HepG2 (cell line): Measurements from ENCODE around the gene PPP6R2. TPM values are rescaled to one million over a fixed set of nuclear protein-coding genes. Genes with fewer than 3 reads are reported as not detected.
A peak's percentile ranks its signal among the peaks of the same experiment; 100 is the strongest.

ENCODE experiments used
- ATAC-seq: fragments of 200-7000 bp; cut with Tn5 transposase; 3 replicates; pipeline ENCODE4 v1.9.1; 2020; ENCODE audit warnings: mild to moderate bottlenecking, moderate library complexity
- BruUV-seq: library from RNA; stranded (reverse); fragments of 400-500 nt; replicated peaks from 2 replicates; lab custom pipeline; 2021; lab: Mats Ljungman, UMichigan
- CTCF ChIA-PET: fragments of 300-600 bp; formaldehyde crosslinking; extraction: SDS; loops from one replicate; lab custom pipeline; 2021; ENCODE audit warnings: low total read pairs, inconsistent platforms, low intra/inter-chr PET ratio; lab: Yijun Ruan, JAX
- POLR2A ChIA-PET: fragments of 350-600 bp; sonication (Branson Sonifier 250); formaldehyde crosslinking; loops from one replicate; lab custom pipeline; 2020; ENCODE audit warnings: antibody characterized with exemption, inconsistent platforms; lab: Yijun Ruan, JAX
- DNase-seq: peaks from one replicate; pipeline ENCODE4 v3.0.0-alpha.2; 2015; ENCODE audit warnings: low spot score
- FAIRE-seq: peaks from 3 replicates; lab custom pipeline; 2011; peaks lifted over from hg19 to GRCh38; lab: Jason Lieb, UNC
- H2AFZ ChIP-seq: one replicate; pipeline ENCODE4 v1.6.1; 2011; ENCODE audit warnings: low read length, inconsistent platforms
- H3K27ac ChIP-seq: fragments of 300-600 bp; 3 replicates; pipeline ENCODE4 v1.8.0; 2011; ENCODE audit warnings: mixed run types, mild to moderate bottlenecking, mixed read lengths, low read length, inconsistent platforms; ENCODE audit not compliant: insufficient read depth; ENCODE audit errors: extremely low read length
- H3K27me3 ChIP-seq, 2 experiments: fragments of 200-600 bp in 1 of 2; 2 replicates in 1 of 2; 3 replicates in 1 of 2; pipeline versions ENCODE4 v1.6.0 to v1.8.0; 2011; ENCODE audit warnings: low read length in 2 of 2, mild to moderate bottlenecking in 2 of 2, moderate library complexity in 2 of 2, inconsistent platforms in 1 of 2; ENCODE audit not compliant: insufficient read depth in 2 of 2, control insufficient read depth in 1 of 2
- H3K36me3 ChIP-seq, 2 experiments: fragments of 200-600 bp in 1 of 2; replicated peaks in 1 of 2; 2 replicates in 1 of 2; 3 replicates in 1 of 2; pipeline versions ENCODE4 v1.5.1 to v1.8.0; 2011; ENCODE audit warnings: low read length in 2 of 2, inconsistent platforms in 1 of 2; ENCODE audit not compliant: insufficient read depth in 2 of 2, control insufficient read depth in 1 of 2
- H3K4me1 ChIP-seq: 2 replicates; pipeline ENCODE4 v1.5.1; 2012; ENCODE audit warnings: low read length, inconsistent platforms; ENCODE audit not compliant: insufficient read depth
- H3K4me2 ChIP-seq: 2 replicates; pipeline ENCODE4 v1.6.0; 2011; ENCODE audit warnings: low read depth, low read length, inconsistent platforms
- H3K4me3 ChIP-seq, 3 experiments: fragments of 200-600 bp in 1 of 3; sonication (generic), shearing (Covaris generic) in 1 of 3; replicated peaks in 1 of 3; 2 replicates each; pipeline ENCODE4 v1.5.1; 2011 to 2016; ENCODE audit warnings: low read length in 3 of 3, inconsistent platforms in 2 of 3, low read depth in 2 of 3, mild to moderate bottlenecking in 2 of 3, control low read depth in 1 of 3, mixed read lengths in 1 of 3; ENCODE audit not compliant: insufficient read depth in 1 of 3
- H3K79me2 ChIP-seq: one replicate; pipeline ENCODE4 v1.6.1; 2011; ENCODE audit warnings: low read length, inconsistent platforms; ENCODE audit not compliant: insufficient read depth
- H3K9ac ChIP-seq: 2 replicates; pipeline ENCODE4 v1.6.0; 2011; ENCODE audit warnings: mild to moderate bottlenecking, low read depth, low read length, inconsistent platforms; ENCODE audit not compliant: insufficient read depth
- H3K9me3 ChIP-seq: 2 replicates; pipeline ENCODE4 v1.5.1; 2012; ENCODE audit warnings: mild to moderate bottlenecking, low read length
- H4K20me1 ChIP-seq: 2 replicates; pipeline ENCODE4 v1.6.0; 2011; ENCODE audit warnings: inconsistent platforms, mild to moderate bottlenecking, low read length, moderate library complexity; ENCODE audit not compliant: insufficient read depth
- DNMT3B ChIP-seq: conservative IDR thresholded peaks from 2 replicates; pipeline ENCODE4 v1.6.1; 2016; ENCODE audit warnings: missing biosample characterization, control low read depth
- HES4 ChIP-seq: sonication (generic); formaldehyde crosslinking; IDR thresholded peaks from 2 replicates; pipeline ENCODE4 v1.9.0; 2021; ENCODE audit warnings: mild to moderate bottlenecking, missing genetic modification reagents, borderline replicate concordance
- SALL1 ChIP-seq: sonication (generic); formaldehyde crosslinking; IDR thresholded peaks from 2 replicates; pipeline ENCODE4 v1.8.0; 2022; ENCODE audit warnings: mild to moderate bottlenecking, missing genetic modification reagents
- SMARCC2 ChIP-seq: fragments of 450-650 bp; IDR thresholded peaks from 2 replicates; pipeline ENCODE4 v1.6.1; 2017; ENCODE audit warnings: antibody characterized with exemption, mild to moderate bottlenecking
- SP5 ChIP-seq: IDR thresholded peaks from 2 replicates; pipeline ENCODE4 v1.6.1; 2016; ENCODE audit warnings: low read depth, borderline replicate concordance
- SRY ChIP-seq: sonication (generic); formaldehyde crosslinking; IDR thresholded peaks from 2 replicates; pipeline ENCODE4 v1.8.0; 2022; ENCODE audit warnings: mild to moderate bottlenecking, missing genetic modification reagents
- TAF15 ChIP-seq: fragments of 200-400 bp; formaldehyde crosslinking; IDR thresholded peaks from one replicate; pipeline ENCODE4 v1.6.1; 2018; ENCODE audit warnings: mild to moderate bottlenecking, low read depth, low read length; ENCODE audit not compliant: poor library complexity, severe bottlenecking
- TARDBP ChIP-seq: sonication (generic); formaldehyde crosslinking; IDR thresholded peaks from 2 replicates; pipeline ENCODE4 v1.8.0; 2022; ENCODE audit warnings: mild to moderate bottlenecking, missing genetic modification reagents
- ZNF343 ChIP-seq: sonication (generic); formaldehyde crosslinking; IDR thresholded peaks from 2 replicates; pipeline ENCODE4 v1.4.0; 2020; ENCODE audit warnings: mild to moderate bottlenecking, missing genetic modification reagents
- ZNF468 ChIP-seq: sonication (generic); formaldehyde crosslinking; IDR thresholded peaks from 2 replicates; pipeline ENCODE4 v1.8.0; 2022; ENCODE audit warnings: mild to moderate bottlenecking, moderate library complexity, missing genetic modification reagents
- WGBS: methylation state at CpG from one replicate; pipeline ENCODE4 v1.1.6; 2017; ENCODE audit warnings: low lambda C conversion rate; 5-methylcytosine and 5-hydroxymethylcytosine counted together
- in situ Hi-C: cut with HindIII; loops from 2 replicates; pipeline ENCODE4 v1.10.0; 2017; ENCODE audit warnings: low pct_unique_long_range_greater_than_20kb; ENCODE audit not compliant: extremely low pct_ligation_motif_present
- intact Hi-C: fragments of 100-400 bp; cut with micrococcal nuclease; formaldehyde crosslinking; loops from one replicate; pipeline ENCODE4 v1.10.0; 2022; ENCODE audit not compliant: unreplicated experiment
- polyA plus RNA-seq, 8 experiments: library from polyadenylated mRNA; depleted of rRNA in 3 of 8; stranded (reverse) in 7 of 8; unstranded in 1 of 8; fragments of >200 nt; fragmentation: Illumina TruSeq in 4 of 8; extraction: Trizol in 4 of 8; gene quantifications; 2 replicates each; pipeline versions ENCODE4 v1.2.1 to v1.2.3, GENCODE V29; 2011 to 2016; ENCODE audit warnings: low read depth in 4 of 8, missing spikeins in 1 of 8, mixed read lengths in 1 of 8; ENCODE audit not compliant: insufficient read depth in 1 of 8
- total RNA-seq, 5 experiments: library from RNA; depleted of rRNA; stranded (reverse); fragments of >200 nt; fragmentation: Illumina TruSeq; extraction: Trizol; gene quantifications; 2 replicates each; pipeline ENCODE4 v1.2.3, GENCODE V29; 2016; ENCODE audit warnings: low read depth in 1 of 5
- TF ChIP-seq, protein P1 (sequence below): sonication (generic); formaldehyde crosslinking; IDR thresholded peaks from 2 replicates; pipeline ENCODE4 v1.8.1; 2022; ENCODE audit warnings: mild to moderate bottlenecking, missing genetic modification reagents
- TF ChIP-seq, protein P2 (sequence below): sonication (generic); formaldehyde crosslinking; IDR thresholded peaks from 2 replicates; pipeline ENCODE4 v1.4.0; 2020; ENCODE audit warnings: low read depth, mild to moderate bottlenecking, missing genetic modification reagents
- TF ChIP-seq, protein P3 (sequence below): sonication (generic); formaldehyde crosslinking; IDR thresholded peaks from 2 replicates; pipeline ENCODE4 v1.8.1; 2023; ENCODE audit warnings: mild to moderate bottlenecking, missing genetic modification reagents, borderline replicate concordance

The PPP6R2 gene
- total and polyA plus RNA-seq, 2 of the 13 experiments (the other 11 are each of a cell fraction or from before 2014, with no cell fraction given), result 55.0 to 102 TPM

DNA sequence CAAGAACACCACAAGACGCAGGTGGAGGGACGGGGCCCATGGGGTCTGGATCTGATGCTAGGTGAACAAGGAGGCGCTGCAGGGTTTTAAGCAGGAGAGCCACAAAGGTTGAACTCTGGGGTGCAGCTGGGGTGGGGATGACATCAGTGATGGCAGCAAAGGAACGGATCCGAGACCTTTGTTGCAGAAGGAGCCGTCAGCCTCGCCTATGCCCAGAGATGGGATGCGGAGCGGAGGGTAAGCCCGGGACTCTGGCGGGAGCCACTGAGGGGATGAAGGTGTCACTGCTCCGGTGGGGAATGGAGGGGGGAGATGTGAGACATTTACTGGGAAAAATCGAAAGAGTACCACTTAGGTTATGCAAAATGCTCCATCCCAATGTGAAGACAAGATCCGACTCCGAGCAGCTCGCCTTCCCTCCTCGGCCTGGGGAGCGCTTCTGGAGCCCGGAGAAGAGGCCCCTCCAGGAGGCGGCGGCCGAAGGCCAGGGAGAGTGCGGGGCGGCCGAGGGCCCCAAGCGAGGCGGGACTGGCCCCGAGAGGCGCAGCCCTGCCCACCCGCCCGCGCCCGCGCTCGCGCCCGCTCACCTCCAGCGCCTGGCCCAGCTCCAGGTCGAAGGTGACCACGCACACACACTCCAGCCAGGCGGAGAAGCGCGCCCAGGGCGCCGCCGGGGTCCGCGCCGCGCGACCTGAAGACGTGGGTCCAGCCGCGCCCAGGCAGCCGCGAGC is 16.7 kb upstream of the PPP6R2 start:
- Histone ChIP-seq H3K27ac (no peak overlapping the region), H3K36me3 (no peaks in the 10 kb centered on the region), H4K20me1 (no peaks in the 10 kb centered on the region), H3K4me2 (peak overlapping the region; percentile 98), H3K9me3 (no peaks in the 10 kb centered on the region), H3K4me1 (peaks cover 69% of the 10 kb centered on the region), H3K79me2 (no peaks in the 10 kb centered on the region), H3K27me3 (no peaks in the 10 kb centered on the region; a peak in 1 of 5 replicates), H2AFZ (no peak overlapping the region), H3K9ac (peak overlapping the region; percentile 63), H3K4me3 (peak overlapping the region; percentile 65 to 83 (median 81); a peak in 5 of 6 replicates)
- intact Hi-C loops, result loop anchor here (5.0 kb wide), 1 partner anchor 34 kb away; no protein-coding TSS in a partner anchor
- no TSS peak for BruUV-seq
- FAIRE-seq (no peak), ATAC-seq (peak; percentile 24; the same call in 1 of the 3 replicates), DNase-seq (no peak)
- no peak for TF ChIP-seq TAF15
- TF ChIP-seq, protein P1, sequence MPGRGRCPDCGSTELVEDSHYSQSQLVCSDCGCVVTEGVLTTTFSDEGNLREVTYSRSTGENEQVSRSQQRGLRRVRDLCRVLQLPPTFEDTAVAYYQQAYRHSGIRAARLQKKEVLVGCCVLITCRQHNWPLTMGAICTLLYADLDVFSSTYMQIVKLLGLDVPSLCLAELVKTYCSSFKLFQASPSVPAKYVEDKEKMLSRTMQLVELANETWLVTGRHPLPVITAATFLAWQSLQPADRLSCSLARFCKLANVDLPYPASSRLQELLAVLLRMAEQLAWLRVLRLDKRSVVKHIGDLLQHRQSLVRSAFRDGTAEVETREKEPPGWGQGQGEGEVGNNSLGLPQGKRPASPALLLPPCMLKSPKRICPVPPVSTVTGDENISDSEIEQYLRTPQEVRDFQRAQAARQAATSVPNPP (CRISPR knock-in tag), result 0 out of 2 replicates have a peak, but pooled peaks have one; percentile 48
- TF ChIP-seq, protein P2, sequence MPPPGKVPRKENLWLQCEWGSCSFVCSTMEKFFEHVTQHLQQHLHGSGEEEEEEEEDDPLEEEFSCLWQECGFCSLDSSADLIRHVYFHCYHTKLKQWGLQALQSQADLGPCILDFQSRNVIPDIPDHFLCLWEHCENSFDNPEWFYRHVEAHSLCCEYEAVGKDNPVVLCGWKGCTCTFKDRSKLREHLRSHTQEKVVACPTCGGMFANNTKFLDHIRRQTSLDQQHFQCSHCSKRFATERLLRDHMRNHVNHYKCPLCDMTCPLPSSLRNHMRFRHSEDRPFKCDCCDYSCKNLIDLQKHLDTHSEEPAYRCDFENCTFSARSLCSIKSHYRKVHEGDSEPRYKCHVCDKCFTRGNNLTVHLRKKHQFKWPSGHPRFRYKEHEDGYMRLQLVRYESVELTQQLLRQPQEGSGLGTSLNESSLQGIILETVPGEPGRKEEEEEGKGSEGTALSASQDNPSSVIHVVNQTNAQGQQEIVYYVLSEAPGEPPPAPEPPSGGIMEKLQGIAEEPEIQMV (CRISPR knock-in tag), result peak; percentile 19; the same call in 1 of the 2 replicates
- TF ChIP-seq HES4 (CRISPR knock-in tag), result 0 out of 2 replicates have a peak, but pooled peaks have one; percentile 1
- no peak for TF ChIP-seq ZNF468 (CRISPR knock-in tag)
- TF ChIP-seq, protein P3, sequence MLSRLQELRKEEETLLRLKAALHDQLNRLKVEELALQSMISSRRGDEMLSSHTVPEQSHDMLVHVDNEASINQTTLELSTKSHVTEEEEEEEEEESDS (CRISPR knock-in tag), result no peak
- TF ChIP-seq SALL1, result no peak
- no peak for TF ChIP-seq SP5
- no peak for TF ChIP-seq SMARCC2
- 0 out of 2 replicates have a peak, but pooled peaks have one; percentile 14 for TF ChIP-seq TARDBP (CRISPR knock-in tag)
- TF ChIP-seq SRY (CRISPR knock-in tag), result 0 out of 2 replicates have a peak, but pooled peaks have one; percentile 16
- TF ChIP-seq ZNF343 (CRISPR knock-in tag), result 0 out of 2 replicates have a peak, but pooled peaks have one; percentile 7
- no peak for TF ChIP-seq DNMT3B (CRISPR knock-in tag)
- POLR2A ChIA-PET, result interaction anchor here (0.5 to 6.3 kb wide), 8 partner anchors 15 to 199 kb away, joined by 3 to 38 read pairs (median 4); partner anchors contain the start of genes HDAC10 and SCO2
- CTCF ChIA-PET, result interaction anchor here (1.0 to 4.7 kb wide), 8 partner anchors 15 to 74 kb away, joined by 3 to 133 read pairs (median 7); partner anchors contain the start of gene PPP6R2
- in situ Hi-C loops, result loop anchor here (5.0 kb wide), 1 partner anchor 49 kb away; no protein-coding TSS in a partner anchor
- WGBS, result 37% methylated on average over 15 of the region's 56 CpGs
